Measurements from ENCODE around the gene SLC24A3. TPM values are rescaled to one million over a fixed set of nuclear protein-coding genes. Genes with fewer than 3 reads are reported as not detected.

The SLC24A3 gene
- total and polyA plus RNA-seq, 2 of the 13 experiments (the other 11 are each of a cell fraction or from before 2014, with no cell fraction given): not detected

GRCh38 chr20:19302714-19303113 lies 90.3 kb downstream of the SLC24A3 start:
- no peak overlapping the region for H2AFZ ChIP-seq (ENCODE audit: low read length)
- H3K36me3 ChIP-seq (replicated peaks in 1 of 2; ENCODE audit: control insufficient read depth in 1 of 2, insufficient read depth in 2 of 2, low read length in 2 of 2): no peaks in the 10 kb centered on the region
- H3K9ac ChIP-seq (ENCODE audit: insufficient read depth, low read depth, low read length): no peak overlapping the region
- peaks cover 32% of the 10 kb centered on the region; the same call in 1 of the 2 replicates for H3K9me3 ChIP-seq (ENCODE audit: low read length)
- H3K4me2 ChIP-seq (ENCODE audit: low read depth, low read length): no peak overlapping the region
- H3K4me3 ChIP-seq (replicated peaks in 1 of 3; ENCODE audit: insufficient read depth in 1 of 3, low read depth in 2 of 3, low read length in 3 of 3): no peak overlapping the region
- no peak for TF ChIP-seq TCF7L2 (IDR thresholded peaks at IDR 0.05; ENCODE audit: low read depth, low read length)
- no peak for TF ChIP-seq ZNF746 (CRISPR knock-in tag; IDR thresholded peaks at IDR 0.05)
- no peak for TF ChIP-seq ZBTB3 (CRISPR knock-in tag; IDR thresholded peaks at IDR 0.05; ENCODE audit: borderline replicate concordance, low read depth)
- no peak for TF ChIP-seq SNAPC2 (CRISPR knock-in tag; IDR thresholded peaks at IDR 0.05)
- no peak for TF ChIP-seq ZNF280D (CRISPR knock-in tag; IDR thresholded peaks at IDR 0.05)
- no peak for TF ChIP-seq ADNP (CRISPR knock-in tag; IDR thresholded peaks at IDR 0.05)
- no peak for TF ChIP-seq ZFP82 (CRISPR knock-in tag; IDR thresholded peaks at IDR 0.05; ENCODE audit: borderline replicate concordance)
- TF ChIP-seq BRF2 (CRISPR knock-in tag; IDR thresholded peaks at IDR 0.05): no peak
- no peak overlapping the region for H3K27ac ChIP-seq (ENCODE audit: extremely low read length, insufficient read depth, low read length)
- H3K4me1 ChIP-seq (ENCODE audit: insufficient read depth, low read length): no peaks in the 10 kb centered on the region
- H4K20me1 ChIP-seq (ENCODE audit: insufficient read depth, low read length): no peaks in the 10 kb centered on the region
- in situ Hi-C loops (cut with HindIII; ENCODE audit: extremely low pct_ligation_motif_present, low pct_unique_long_range_greater_than_20kb): no loop called here
- ATAC-seq (no peak), DNase-seq (ENCODE audit: low spot score) (no peak), FAIRE-seq (no peak)
- H3K79me2 ChIP-seq (ENCODE audit: insufficient read depth, low read length): no peaks in the 10 kb centered on the region
- WGBS (ENCODE audit: low lambda C conversion rate): 3% methylated on average over 3 of the region's 3 CpGs
- H3K27me3 ChIP-seq (ENCODE audit: control insufficient read depth in 1 of 2, insufficient read depth in 2 of 2, low read length in 2 of 2): no peaks in the 10 kb centered on the region
- ChIA-PET CTCF (ENCODE audit: low intra/inter-chr PET ratio, low total read pairs) (no interaction called here), POLR2A (no interaction called here)
- intact Hi-C loops (cut with micrococcal nuclease; ENCODE audit: unreplicated experiment): no loop called here
- BruUV-seq (replicated peaks): no TSS peak
